PC-9 (cell line): Measurements from ENCODE around the gene VAMP8. TPM values are rescaled to one million over a fixed set of nuclear protein-coding genes. Genes with fewer than 3 reads are reported as not detected.

Experiments
- BruUV-seq: library from RNA; stranded (reverse); fragments of 400-500 nt; replicated peaks from 2 replicates; lab custom pipeline; 2021; lab: Mats Ljungman, UMichigan
- CTCF ChIA-PET: fragments of 300-600 bp; sonication (Branson Sonifier 250); formaldehyde crosslinking; loops from one replicate; lab custom pipeline; 2022; ENCODE audit warnings: antibody characterized with exemption; lab: Charles Lee
- POLR2A ChIA-PET: fragments of 300-600 bp; sonication (Branson Sonifier 250); formaldehyde crosslinking; loops from one replicate; lab custom pipeline; 2022; ENCODE audit warnings: antibody characterized with exemption; ENCODE audit not compliant: unreplicated experiment; lab: Charles Lee
- DNase-seq, 2 experiments: peaks; one replicate each; pipeline versions ENCODE4 v3.0.0 to v3.0.0-alpha.2; 2015 to 2022; ENCODE audit warnings: mixed read lengths in 1 of 2
- H2AFZ ChIP-seq: fragments of 200-600 bp; sonication (generic); 2 replicates; pipeline ENCODE4 v1.8.1; 2017; ENCODE audit warnings: antibody characterized with exemption
- H3F3A ChIP-seq: fragments of 200-600 bp; sonication (generic); 2 replicates; pipeline ENCODE4 v1.8.1; 2017; ENCODE audit warnings: antibody characterized with exemption, mild to moderate bottlenecking, low read depth; ENCODE audit not compliant: insufficient read depth
- H3K27ac ChIP-seq: fragments of 200-600 bp; sonication (generic); 2 replicates; pipeline ENCODE4 v1.6.1; 2016; ENCODE audit warnings: mixed run types
- H3K27me3 ChIP-seq: fragments of 200-600 bp; sonication (generic); 2 replicates; pipeline ENCODE4 v1.6.1; 2016; ENCODE audit warnings: low read depth, mixed run types; ENCODE audit not compliant: insufficient read depth
- H3K36me3 ChIP-seq: fragments of 200-600 bp; sonication (generic); 2 replicates; pipeline ENCODE4 v1.6.1; 2016; ENCODE audit warnings: low read depth, mixed run types
- H3K4me1 ChIP-seq: fragments of 200-600 bp; sonication (generic); replicated peaks from 2 replicates; pipeline ENCODE4 v1.6.1; 2016; ENCODE audit warnings: mixed run types; ENCODE audit not compliant: insufficient read depth
- H3K4me2 ChIP-seq: fragments of 200-600 bp; sonication (generic); 2 replicates; pipeline ENCODE4 v1.6.1; 2017; ENCODE audit warnings: mixed run types
- H3K4me3 ChIP-seq: fragments of 200-600 bp; sonication (generic); 2 replicates; pipeline ENCODE4 v1.6.1; 2016; ENCODE audit warnings: mixed run types
- H3K79me2 ChIP-seq: fragments of 200-600 bp; sonication (generic); 2 replicates; pipeline ENCODE4 v1.6.1; 2017; ENCODE audit warnings: low read depth, mixed run types
- H3K9me2 ChIP-seq: fragments of 200-600 bp; sonication (generic); 2 replicates; pipeline ENCODE4 v1.8.1; 2017; ENCODE audit warnings: mild to moderate bottlenecking; ENCODE audit not compliant: insufficient read depth
- H3K9me3 ChIP-seq: fragments of 200-600 bp; sonication (generic); 2 replicates; pipeline ENCODE4 v1.8.1; 2016; ENCODE audit warnings: low read depth; ENCODE audit not compliant: insufficient read depth
- H4K20me1 ChIP-seq: fragments of 200-600 bp; sonication (generic); 2 replicates; pipeline ENCODE4 v1.8.1; 2017; ENCODE audit not compliant: insufficient read depth
- EZH2 ChIP-seq: fragments of 200-600 bp; sonication (generic); IDR thresholded peaks from 2 replicates; pipeline ENCODE4 v1.8.0; 2017; ENCODE audit warnings: antibody characterized with exemption, low read depth
- intact Hi-C: fragments of 100-400 bp; cut with micrococcal nuclease; formaldehyde crosslinking; loops from one replicate; pipeline ENCODE4 v1.10.0; 2022; ENCODE audit not compliant: unreplicated experiment
- total RNA-seq: library from RNA; stranded (reverse); gene quantifications from 2 replicates; pipeline ENCODE4 v1.2.3, GENCODE V29; 2021
- TF ChIP-seq, protein P1 (sequence below): fragments of 200-600 bp; sonication (generic); conservative IDR thresholded peaks from 2 replicates; pipeline ENCODE4 v1.6.1; 2017; ENCODE audit warnings: mixed run types, antibody characterized with exemption, mild to moderate bottlenecking, moderate library complexity

Gene VAMP8
- total RNA-seq, 1 experiment from 2014 or later = 124 TPM

DNA sequence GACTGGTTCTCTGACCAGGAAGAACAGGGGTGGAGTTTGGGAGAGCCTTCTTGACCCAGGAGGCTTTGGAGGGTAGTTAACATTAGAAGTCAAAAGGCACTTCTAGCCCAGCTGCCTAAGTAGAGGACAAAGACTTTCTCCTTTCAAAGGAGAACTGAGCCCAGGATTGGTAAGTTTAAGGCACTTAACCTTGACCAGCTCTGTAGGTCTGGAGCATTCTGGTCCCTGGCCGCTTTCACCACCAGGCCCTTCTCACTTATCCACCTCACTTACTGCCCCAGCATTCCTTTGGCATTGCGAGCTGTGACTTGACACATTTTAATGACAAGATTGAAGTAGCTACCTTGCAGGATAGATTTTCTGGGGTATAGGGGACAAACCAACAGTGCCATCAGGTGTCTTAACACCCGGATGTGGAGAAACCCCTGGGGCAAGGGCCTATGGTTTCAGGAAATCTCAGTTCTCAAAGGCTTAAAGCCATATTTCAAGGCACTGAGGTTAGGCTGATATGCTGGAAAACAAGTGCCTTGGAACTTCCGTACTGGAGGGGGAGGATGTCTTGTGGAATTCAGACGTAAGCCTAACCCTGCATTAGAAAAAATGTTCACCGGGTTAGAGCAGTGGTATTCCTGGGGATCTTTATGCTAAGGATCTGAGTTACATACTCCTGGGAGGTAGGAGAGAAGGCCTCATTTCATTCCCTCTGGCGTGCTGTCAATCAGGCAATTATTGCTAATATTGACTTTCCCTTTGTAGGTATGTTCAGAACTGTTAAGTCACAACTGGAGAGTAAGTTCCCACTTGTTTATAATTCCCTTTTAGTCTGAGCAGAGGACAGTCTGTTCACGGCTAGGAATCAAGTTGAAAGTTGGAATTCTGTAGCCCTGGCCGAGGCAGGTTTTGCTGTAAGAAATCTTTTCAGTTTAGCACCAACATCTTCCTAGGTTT is 30.2 kb downstream of the VAMP8 start:
- DNase-seq = peak in 1 of 2 experiments; percentile 99
- intact Hi-C loops = no loop called here
- Histone ChIP-seq H3K9me2 (no peaks in the 10 kb centered on the region), H3K79me2 (peaks cover 76% of the 10 kb centered on the region), H3K27me3 (no peaks in the 10 kb centered on the region), H3K27ac (peak overlapping the region; percentile 99), H4K20me1 (no peaks in the 10 kb centered on the region), H3K4me3 (peak overlapping the region; percentile 36; the same call in 1 of the 2 replicates), H2AFZ (no peak overlapping the region), H3K36me3 (peaks cover 19% of the 10 kb centered on the region), H3K9me3 (no peaks in the 10 kb centered on the region), H3K4me1 (peaks cover 69% of the 10 kb centered on the region), H3F3A (peaks cover 79% of the 10 kb centered on the region), H3K4me2 (peak overlapping the region; percentile 82)
- no peak for TF ChIP-seq EZH2
- TF ChIP-seq, protein P1, sequence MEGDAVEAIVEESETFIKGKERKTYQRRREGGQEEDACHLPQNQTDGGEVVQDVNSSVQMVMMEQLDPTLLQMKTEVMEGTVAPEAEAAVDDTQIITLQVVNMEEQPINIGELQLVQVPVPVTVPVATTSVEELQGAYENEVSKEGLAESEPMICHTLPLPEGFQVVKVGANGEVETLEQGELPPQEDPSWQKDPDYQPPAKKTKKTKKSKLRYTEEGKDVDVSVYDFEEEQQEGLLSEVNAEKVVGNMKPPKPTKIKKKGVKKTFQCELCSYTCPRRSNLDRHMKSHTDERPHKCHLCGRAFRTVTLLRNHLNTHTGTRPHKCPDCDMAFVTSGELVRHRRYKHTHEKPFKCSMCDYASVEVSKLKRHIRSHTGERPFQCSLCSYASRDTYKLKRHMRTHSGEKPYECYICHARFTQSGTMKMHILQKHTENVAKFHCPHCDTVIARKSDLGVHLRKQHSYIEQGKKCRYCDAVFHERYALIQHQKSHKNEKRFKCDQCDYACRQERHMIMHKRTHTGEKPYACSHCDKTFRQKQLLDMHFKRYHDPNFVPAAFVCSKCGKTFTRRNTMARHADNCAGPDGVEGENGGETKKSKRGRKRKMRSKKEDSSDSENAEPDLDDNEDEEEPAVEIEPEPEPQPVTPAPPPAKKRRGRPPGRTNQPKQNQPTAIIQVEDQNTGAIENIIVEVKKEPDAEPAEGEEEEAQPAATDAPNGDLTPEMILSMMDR = no peak
- CTCF ChIA-PET = no interaction called here
- POLR2A ChIA-PET = interaction anchor here (0.6 kb wide), 1 partner anchor 197 kb away, joined by 3 read pairs; no protein-coding TSS in a partner anchor
- no TSS peak for BruUV-seq

DNA sequence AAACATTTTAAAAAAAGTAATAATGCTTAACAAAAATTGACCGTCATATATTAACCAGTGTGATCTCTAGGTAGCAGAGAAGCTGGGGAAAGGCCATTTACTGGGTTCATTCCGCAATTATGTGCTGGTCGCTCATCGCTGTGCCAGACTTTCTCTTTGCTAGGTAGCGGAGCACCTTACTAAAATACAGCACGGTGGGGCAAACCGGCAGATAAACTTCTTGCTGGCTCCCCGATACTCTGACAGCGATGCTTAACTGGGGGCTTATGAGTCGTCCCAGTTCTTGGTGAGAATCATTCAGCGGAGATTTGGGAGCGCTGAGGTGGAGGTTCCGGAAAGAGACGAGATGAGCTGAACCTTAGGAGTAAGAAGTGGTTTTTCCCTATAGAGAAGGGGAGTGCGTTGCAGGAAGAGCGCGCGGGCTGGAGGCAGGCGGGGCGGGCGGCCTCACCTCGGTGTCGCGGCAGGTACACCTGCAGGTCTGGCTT is 33.9 kb downstream of the VAMP8 start:
- Histone ChIP-seq H4K20me1 (no peaks in the 10 kb centered on the region), H3K9me2 (no peaks in the 10 kb centered on the region), H3K79me2 (peaks cover 57% of the 10 kb centered on the region), H3K27me3 (no peaks in the 10 kb centered on the region), H3K9me3 (no peaks in the 10 kb centered on the region), H3K4me2 (peak overlapping the region; percentile 87), H3K4me3 (peak overlapping the region; percentile 75), H3K36me3 (peaks cover 2% of the 10 kb centered on the region; the same call in 1 of the 2 replicates), H3K27ac (peak overlapping the region; percentile 76), H3K4me1 (peaks cover 43% of the 10 kb centered on the region), H3F3A (peaks cover 80% of the 10 kb centered on the region), H2AFZ (peak overlapping the region; percentile 82)
- no peak for TF ChIP-seq EZH2
- TF ChIP-seq, protein P1 = no peak
- ChIA-PET CTCF (no interaction called here), POLR2A (interaction anchor here (0.7 to 1.0 kb wide), 5 partner anchors 16 to 665 kb away, joined by 3 to 20 read pairs (median 7); partner anchors contain the start of genes RETSAT, RNF181 and VAMP8)
- no peak for DNase-seq
- BruUV-seq = TSS peak; percentile 26
- intact Hi-C loops = loop anchor here (1.0 kb wide), 1 partner anchor 9 kb away; the partner anchor contains the start of gene TMEM150A
